Effector memory CD4-positive, alpha-beta T cell (primary cell): ENCODE results near the gene GARRE1.

Experiments used
- DNase-seq, 3 donors: peaks; one replicate each; pipeline ENCODE4 v3.0.0-alpha.2; 2020
- H3K27ac ChIP-seq: 2 replicates; pipeline ENCODE4 v1.7.0; 2013; ENCODE audit warnings: mild to moderate bottlenecking, low read length, moderate library complexity; ENCODE audit not compliant: insufficient read depth, poor library complexity, severe bottlenecking
- H3K27me3 ChIP-seq: replicated peaks from 2 replicates; pipeline ENCODE4 v1.7.0; 2013; ENCODE audit warnings: mild to moderate bottlenecking, low read length; ENCODE audit not compliant: insufficient read depth, control insufficient read depth, poor library complexity, severe bottlenecking
- H3K36me3 ChIP-seq: 2 replicates; pipeline ENCODE4 v1.7.0; 2013; ENCODE audit warnings: mild to moderate bottlenecking, low read length, moderate library complexity; ENCODE audit not compliant: control insufficient read depth, insufficient read depth
- H3K4me1 ChIP-seq: 2 replicates; pipeline ENCODE4 v1.7.0; 2013; ENCODE audit warnings: low read length, mild to moderate bottlenecking; ENCODE audit not compliant: control insufficient read depth, insufficient read depth, poor library complexity, severe bottlenecking
- H3K4me3 ChIP-seq: 2 replicates; pipeline ENCODE4 v1.7.0; 2013; ENCODE audit warnings: low read length, low read depth, mild to moderate bottlenecking; ENCODE audit not compliant: insufficient read depth, poor library complexity, severe bottlenecking
- H3K9me3 ChIP-seq: 2 replicates; pipeline ENCODE4 v1.7.0; 2013; ENCODE audit warnings: mild to moderate bottlenecking, low read length, moderate library complexity; ENCODE audit not compliant: control insufficient read depth

Gene GARRE1

DNA sequence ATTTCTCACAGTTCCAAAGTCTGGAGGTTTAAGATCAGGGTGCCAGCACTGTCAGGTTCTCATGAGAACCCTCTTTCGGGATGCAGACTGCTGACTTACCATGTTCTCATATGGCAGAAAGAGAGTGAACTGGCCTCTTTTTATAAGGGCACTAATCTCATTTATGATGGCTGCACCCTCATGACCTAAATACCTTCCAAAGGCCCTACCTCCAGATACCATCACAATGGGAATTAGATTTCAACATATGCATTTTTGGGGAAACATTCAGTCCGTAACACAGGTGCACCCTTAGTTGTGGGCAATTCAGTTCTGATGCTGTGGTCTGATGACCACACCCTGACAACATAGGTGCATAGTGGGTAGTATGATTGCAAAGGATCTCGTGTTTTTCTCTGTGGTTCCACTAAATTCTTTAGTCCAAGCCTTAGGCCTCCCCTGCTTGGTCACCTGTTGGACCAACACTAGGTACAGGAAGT, 33.3 kb downstream of the GARRE1 start:
- no peak for DNase-seq
- Histone ChIP-seq H3K27ac (no peak overlapping the region), H3K4me3 (no peak overlapping the region), H3K4me1 (no peaks in the 10 kb centered on the region), H3K9me3 (peaks cover 5% of the 10 kb centered on the region), H3K36me3 (peaks cover 6% of the 10 kb centered on the region), H3K27me3 (no peaks in the 10 kb centered on the region)

- no peak overlapping the region for H3K4me3 ChIP-seq
- no peaks in the 10 kb centered on the region for H3K4me1 ChIP-seq
- peaks cover 6% of the 10 kb centered on the region for H3K36me3 ChIP-seq
- no peak overlapping the region for H3K27ac ChIP-seq
- peaks cover 5% of the 10 kb centered on the region for H3K9me3 ChIP-seq
- no peak for DNase-seq
- H3K27me3 ChIP-seq = no peaks in the 10 kb centered on the region
Measured at GRCh38 chr19:34288381-34288780, 34.0 kb downstream of the GARRE1 start.

DNA sequence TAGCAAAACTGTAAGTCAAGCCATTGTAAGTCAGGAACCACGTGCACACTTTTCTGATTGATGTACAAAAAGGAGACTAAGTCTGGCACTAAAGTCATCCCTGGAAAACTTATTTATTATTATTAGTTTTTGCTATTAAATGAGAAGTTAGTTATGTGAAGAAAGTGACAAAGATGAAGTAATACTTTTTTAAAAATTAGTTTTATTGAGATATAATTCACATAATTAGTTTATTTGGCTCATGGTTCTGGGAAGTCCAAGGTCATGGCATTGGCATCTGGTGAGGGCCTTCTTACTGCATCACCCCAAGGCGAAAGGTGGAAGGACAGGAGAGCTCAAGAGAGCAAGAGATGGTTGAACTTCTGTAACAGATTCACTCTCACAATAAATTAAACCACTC, 36.9 kb downstream of the GARRE1 start:
- DNase-seq = no peak
- no peaks in the 10 kb centered on the region for H3K27me3 ChIP-seq
- H3K4me1 ChIP-seq = no peaks in the 10 kb centered on the region
- H3K36me3 ChIP-seq = peaks cover 6% of the 10 kb centered on the region
- no peak overlapping the region for H3K4me3 ChIP-seq
- H3K9me3 ChIP-seq = peaks cover 5% of the 10 kb centered on the region
- no peak overlapping the region for H3K27ac ChIP-seq

DNA sequence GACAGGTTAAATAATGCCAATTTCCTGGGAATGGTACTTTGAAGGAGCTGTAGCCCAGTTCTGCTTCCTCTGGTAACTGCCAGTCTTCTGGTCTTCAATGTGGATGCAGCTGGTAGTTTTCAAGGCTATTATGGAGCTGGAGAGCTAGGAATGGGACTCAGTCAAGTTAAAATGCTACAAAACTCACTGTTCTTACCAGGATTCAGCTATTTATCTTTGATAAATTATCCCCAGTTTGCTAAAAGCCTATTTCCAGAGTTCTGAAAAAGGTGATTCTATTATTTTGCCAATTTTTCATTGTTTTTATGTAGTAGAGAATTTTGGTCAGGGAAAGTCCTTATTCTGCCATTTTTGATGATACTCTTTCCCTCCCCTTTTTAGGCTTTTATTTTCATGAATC, 40.7 kb downstream of the GARRE1 start:
- H3K27me3 ChIP-seq = no peaks in the 10 kb centered on the region
- no peak overlapping the region for H3K27ac ChIP-seq
- H3K36me3 ChIP-seq = peaks cover under 1% of the 10 kb centered on the region
- no peak for DNase-seq
- H3K9me3 ChIP-seq = no peaks in the 10 kb centered on the region
- no peaks in the 10 kb centered on the region for H3K4me1 ChIP-seq
- no peak overlapping the region for H3K4me3 ChIP-seq

DNA sequence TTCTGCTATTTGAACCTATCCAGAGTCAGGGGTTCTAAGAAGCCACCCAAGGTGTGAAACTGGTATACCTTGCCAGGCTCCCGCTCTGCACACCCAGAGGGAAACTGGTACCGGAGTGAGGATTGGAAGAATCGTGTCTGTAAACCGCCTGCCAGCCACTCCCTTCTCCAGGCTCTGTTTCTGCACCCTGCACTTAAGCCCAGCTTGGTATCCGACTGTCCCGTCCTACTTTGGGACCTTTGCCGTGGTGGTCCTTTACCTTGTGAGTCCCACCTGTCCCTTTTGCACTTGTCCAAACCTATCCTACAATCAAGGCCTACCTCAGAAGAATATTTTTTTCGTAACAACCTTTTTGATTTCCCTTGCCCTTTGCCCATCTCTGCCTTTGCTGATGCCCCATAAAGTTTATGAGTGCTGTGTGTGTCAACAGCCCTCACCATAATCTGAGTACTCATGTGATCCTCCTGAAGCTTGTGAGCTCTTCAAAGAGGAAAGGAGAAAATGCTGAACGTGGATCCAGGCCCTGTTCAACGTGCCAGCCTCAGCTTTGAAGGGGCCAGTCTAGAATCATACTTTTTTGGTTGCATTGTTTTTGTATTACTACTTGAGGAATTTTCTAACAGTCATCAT, 44.7 kb downstream of the GARRE1 start:
- DNase-seq = no peak
- Histone ChIP-seq H3K27ac (no peak overlapping the region), H3K4me3 (no peak overlapping the region)

DNA sequence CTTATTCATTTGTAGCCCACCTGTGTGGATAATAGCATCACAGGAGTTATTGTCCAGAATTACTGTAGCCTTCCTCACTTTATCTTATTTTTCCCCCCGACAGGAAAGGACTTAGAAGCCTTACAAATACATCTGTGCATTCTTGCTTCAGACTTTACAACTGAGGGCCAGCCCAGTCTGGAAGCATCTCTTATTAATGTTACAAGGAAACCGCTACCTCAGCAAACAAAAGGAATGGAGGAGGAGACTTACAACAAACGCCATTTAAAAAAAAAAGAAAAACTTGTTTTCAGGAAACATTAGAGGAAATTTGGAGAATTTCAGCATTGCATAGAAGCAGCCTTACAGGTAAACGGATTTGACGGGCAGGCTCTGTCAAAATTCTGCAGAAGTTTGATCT, 45.2 kb downstream of the GARRE1 start:
- Histone ChIP-seq H3K27me3 (no peaks in the 10 kb centered on the region), H3K4me1 (no peaks in the 10 kb centered on the region), H3K27ac (no peak overlapping the region), H3K9me3 (no peaks in the 10 kb centered on the region), H3K36me3 (peaks cover 16% of the 10 kb centered on the region), H3K4me3 (no peak overlapping the region)
- DNase-seq = no peak

More for the DNA sequence above, 44.7 kb downstream of the GARRE1 start:
- Histone ChIP-seq H3K9me3 (no peaks in the 10 kb centered on the region), H3K36me3 (peaks cover 16% of the 10 kb centered on the region), H3K27me3 (no peaks in the 10 kb centered on the region), H3K4me1 (no peaks in the 10 kb centered on the region)

- DNase-seq = no peak
- peaks cover 21% of the 10 kb centered on the region for H3K36me3 ChIP-seq
- H3K4me3 ChIP-seq = no peak overlapping the region
- H3K27ac ChIP-seq = no peak overlapping the region
- no peaks in the 10 kb centered on the region for H3K27me3 ChIP-seq
- H3K4me1 ChIP-seq = no peaks in the 10 kb centered on the region
- H3K9me3 ChIP-seq = no peaks in the 10 kb centered on the region
Measured at GRCh38 chr19:34300380-34300779, 46.0 kb downstream of the GARRE1 start.

DNA sequence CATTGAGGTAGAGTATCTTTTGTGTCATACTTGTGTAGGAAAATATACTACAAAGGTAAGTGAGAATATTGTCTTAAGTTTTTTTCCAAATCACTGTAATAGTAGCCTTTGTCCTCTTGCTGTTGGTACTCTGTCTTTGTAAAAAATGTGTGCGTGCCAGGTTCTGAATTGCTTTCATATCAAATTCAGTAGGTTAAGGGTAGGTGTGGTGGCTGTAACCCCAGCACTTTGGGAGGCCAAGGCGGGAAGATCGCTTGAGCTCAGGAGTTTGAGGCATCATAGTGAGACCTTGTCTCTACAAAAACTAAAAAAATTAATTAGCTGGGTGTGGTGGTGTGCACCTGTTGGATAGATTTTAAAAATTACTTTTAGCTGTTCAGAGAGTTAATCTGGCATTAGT, 46.6 kb downstream of the GARRE1 start:
- H3K27ac ChIP-seq = no peak overlapping the region
- no peaks in the 10 kb centered on the region for H3K4me1 ChIP-seq
- peaks cover 23% of the 10 kb centered on the region for H3K36me3 ChIP-seq
- H3K9me3 ChIP-seq = no peaks in the 10 kb centered on the region
- no peaks in the 10 kb centered on the region for H3K27me3 ChIP-seq
- H3K4me3 ChIP-seq = no peak overlapping the region
- DNase-seq = no peak
